ENCODE measurements around the gene TMPRSS11D. TPM values are rescaled to one million over a fixed set of nuclear protein-coding genes. Genes with fewer than 3 reads are reported as not detected.

The TMPRSS11D gene
- total RNA-seq, 1 donor from 2014 or later: not detected

DNA sequence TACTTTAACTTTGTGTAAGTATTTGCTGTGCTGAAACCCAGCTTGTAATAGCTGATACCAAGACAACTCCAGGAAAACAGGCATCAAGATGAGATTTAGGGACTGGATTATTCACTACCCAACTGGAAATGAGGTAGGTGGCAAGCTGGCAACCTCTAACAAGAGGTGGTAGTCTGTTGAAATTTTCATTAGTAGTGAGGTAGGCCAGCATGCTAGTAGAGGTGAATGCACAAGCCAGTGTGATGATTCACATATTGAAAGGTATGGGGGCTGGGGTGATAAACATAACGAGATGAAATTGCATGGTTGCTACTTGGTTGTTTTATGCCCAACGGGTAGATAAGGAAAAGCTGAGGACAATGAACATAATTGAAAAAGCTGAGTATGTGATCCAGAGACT lies 8.5 kb upstream of the TMPRSS11D start:
- FAIRE-seq (no peak), DNase-seq (ENCODE audit: low read depth) (no peak)
- Histone ChIP-seq H3K4me1 (ENCODE audit: insufficient read depth, low read length) (no peaks in the 10 kb centered on the region), H2AFZ (ENCODE audit: low read depth, low read length) (no peak overlapping the region), H3K9me3 (ENCODE audit: insufficient read depth, low read depth, low read length) (no peaks in the 10 kb centered on the region), H3K4me3 (ENCODE audit: insufficient read depth, low read depth, low read length) (no peak overlapping the region), H3K79me2 (ENCODE audit: insufficient read depth, low read length) (no peaks in the 10 kb centered on the region), H3K27me3 (ENCODE audit: insufficient read depth, low read length) (no peaks in the 10 kb centered on the region), H3K36me3 (ENCODE audit: insufficient read depth, low read length) (no peaks in the 10 kb centered on the region), H3K27ac (ENCODE audit: low read depth, low read length) (no peak overlapping the region), H4K20me1 (ENCODE audit: insufficient read depth, low read length) (no peaks in the 10 kb centered on the region), H3K9ac (ENCODE audit: low read length) (no peak overlapping the region), H3K4me2 (ENCODE audit: low read length) (no peak overlapping the region)
- H3K4me3 Mint-ChIP-seq (ENCODE audit: unreplicated experiment): no peak overlapping the region
- H3K27ac Mint-ChIP-seq (ENCODE audit: unreplicated experiment): no peak overlapping the region
- no peaks in the 10 kb centered on the region for H3K27me3 Mint-ChIP-seq (ENCODE audit: low read depth, unreplicated experiment)
- H3K4me1 Mint-ChIP-seq (ENCODE audit: low read depth, unreplicated experiment): peaks cover 4% of the 10 kb centered on the region
- H3K9me3 Mint-ChIP-seq (ENCODE audit: unreplicated experiment): no peaks in the 10 kb centered on the region
- TF ChIP-seq CTCF (IDR thresholded peaks at IDR 0.05; ENCODE audit: insufficient read depth, low read depth, low read length): no peak
- TF ChIP-seq EZH2 (IDR thresholded peaks at IDR 0.05; ENCODE audit: insufficient read depth, low read length): no peak
- no peaks in the 10 kb centered on the region for H3K36me3 Mint-ChIP-seq (ENCODE audit: low read depth, unreplicated experiment)

DNA sequence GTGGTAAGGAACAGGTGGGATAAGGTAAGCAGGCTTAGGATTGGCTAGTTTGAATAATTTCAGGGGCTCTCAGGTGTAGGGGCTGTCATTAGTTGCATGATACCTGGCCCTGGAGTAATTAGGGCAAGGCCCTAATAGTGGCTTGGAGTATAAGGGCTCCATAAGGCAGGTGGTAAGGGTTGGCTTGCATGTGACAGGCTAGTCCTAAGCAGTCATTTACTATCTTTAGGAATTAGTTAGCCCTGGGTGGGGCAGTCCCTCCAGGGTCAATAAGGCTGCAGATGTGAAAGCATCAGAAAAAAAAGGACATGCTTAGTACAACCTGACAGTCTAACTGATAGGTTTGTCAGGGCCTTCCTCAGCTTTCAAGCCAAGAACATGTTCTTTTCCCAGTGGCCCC lies 7.8 kb upstream of the TMPRSS11D start:
- no peak overlapping the region for H3K27ac ChIP-seq (ENCODE audit: low read depth, low read length)
- TF ChIP-seq EZH2 (IDR thresholded peaks at IDR 0.05; ENCODE audit: insufficient read depth, low read length): no peak
- no peak for TF ChIP-seq CTCF (IDR thresholded peaks at IDR 0.05; ENCODE audit: insufficient read depth, low read depth, low read length)
- no peak overlapping the region for H3K4me2 ChIP-seq (ENCODE audit: low read length)
- no peaks in the 10 kb centered on the region for H3K79me2 ChIP-seq (ENCODE audit: insufficient read depth, low read length)
- H3K27me3 ChIP-seq (ENCODE audit: insufficient read depth, low read length): no peaks in the 10 kb centered on the region
- H3K9me3 ChIP-seq (ENCODE audit: insufficient read depth, low read depth, low read length): no peaks in the 10 kb centered on the region
- FAIRE-seq (no peak), DNase-seq (ENCODE audit: low read depth) (no peak)
- H3K4me1 ChIP-seq (ENCODE audit: insufficient read depth, low read length): peaks cover 5% of the 10 kb centered on the region
- H3K4me1 Mint-ChIP-seq (ENCODE audit: low read depth, unreplicated experiment): peaks cover 7% of the 10 kb centered on the region
- no peak overlapping the region for H2AFZ ChIP-seq (ENCODE audit: low read depth, low read length)
- no peaks in the 10 kb centered on the region for H3K36me3 ChIP-seq (ENCODE audit: insufficient read depth, low read length)
- H3K9me3 Mint-ChIP-seq (ENCODE audit: unreplicated experiment): no peaks in the 10 kb centered on the region
- no peaks in the 10 kb centered on the region for H3K36me3 Mint-ChIP-seq (ENCODE audit: low read depth, unreplicated experiment)
- no peak overlapping the region for H3K9ac ChIP-seq (ENCODE audit: low read length)
- H3K27me3 Mint-ChIP-seq (ENCODE audit: low read depth, unreplicated experiment): no peaks in the 10 kb centered on the region
- no peak overlapping the region for H3K27ac Mint-ChIP-seq (ENCODE audit: unreplicated experiment)
- no peak overlapping the region for H3K4me3 ChIP-seq (ENCODE audit: insufficient read depth, low read depth, low read length)
- no peaks in the 10 kb centered on the region for H4K20me1 ChIP-seq (ENCODE audit: insufficient read depth, low read length)
- no peak overlapping the region for H3K4me3 Mint-ChIP-seq (ENCODE audit: unreplicated experiment)

DNA sequence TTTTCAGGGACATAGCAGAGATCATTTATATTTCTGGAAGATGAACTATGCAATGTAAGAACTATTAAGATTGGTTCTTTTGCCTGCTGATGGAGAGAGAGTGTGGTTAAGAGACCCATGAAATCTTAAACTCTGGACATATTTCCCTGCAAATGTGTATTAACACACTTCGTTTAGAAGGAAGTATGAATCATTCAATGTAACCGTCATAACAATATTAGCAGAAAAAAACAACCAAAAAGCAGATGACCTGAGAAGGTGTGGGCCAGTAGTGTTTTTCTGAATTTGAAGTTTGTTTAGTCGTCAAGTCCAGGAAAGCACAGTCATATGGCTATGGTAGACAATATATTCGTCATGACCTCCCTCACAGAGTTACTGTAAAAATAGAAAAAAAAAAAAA lies 2.5 kb upstream of the TMPRSS11D start:
- H3K4me1 Mint-ChIP-seq (ENCODE audit: low read depth, unreplicated experiment): peaks cover 19% of the 10 kb centered on the region
- peak overlapping the region; percentile 79 for H3K4me2 ChIP-seq (ENCODE audit: low read length)
- H3K9me3 ChIP-seq (ENCODE audit: insufficient read depth, low read depth, low read length): no peaks in the 10 kb centered on the region
- peak overlapping the region; percentile 96 for H3K27ac ChIP-seq (ENCODE audit: low read depth, low read length)
- no peaks in the 10 kb centered on the region for H3K9me3 Mint-ChIP-seq (ENCODE audit: unreplicated experiment)
- peaks cover 12% of the 10 kb centered on the region for H3K4me1 ChIP-seq (ENCODE audit: insufficient read depth, low read length)
- TF ChIP-seq CTCF (IDR thresholded peaks at IDR 0.05; ENCODE audit: insufficient read depth, low read depth, low read length) (no peak), EZH2 (IDR thresholded peaks at IDR 0.05; ENCODE audit: insufficient read depth, low read length) (no peak)
- no peaks in the 10 kb centered on the region for H3K27me3 ChIP-seq (ENCODE audit: insufficient read depth, low read length)
- no peaks in the 10 kb centered on the region for H3K36me3 ChIP-seq (ENCODE audit: insufficient read depth, low read length)
- peak overlapping the region; percentile 49 for H2AFZ ChIP-seq (ENCODE audit: low read depth, low read length)
- H3K27me3 Mint-ChIP-seq (ENCODE audit: low read depth, unreplicated experiment): no peaks in the 10 kb centered on the region
- no peaks in the 10 kb centered on the region for H3K36me3 Mint-ChIP-seq (ENCODE audit: low read depth, unreplicated experiment)
- H3K4me3 ChIP-seq (ENCODE audit: insufficient read depth, low read depth, low read length): peak overlapping the region; percentile 32
- no peaks in the 10 kb centered on the region for H3K79me2 ChIP-seq (ENCODE audit: insufficient read depth, low read length)
- no peak for FAIRE-seq
- DNase-seq (ENCODE audit: low read depth): peak; percentile 69
- peak overlapping the region; percentile 92 for H3K27ac Mint-ChIP-seq (ENCODE audit: unreplicated experiment)
- H4K20me1 ChIP-seq (ENCODE audit: insufficient read depth, low read length): no peaks in the 10 kb centered on the region
- H3K4me3 Mint-ChIP-seq (ENCODE audit: unreplicated experiment): no peak overlapping the region
- peak overlapping the region; percentile 77 for H3K9ac ChIP-seq (ENCODE audit: low read length)
